HG02642 (cell line): Measurements from ENCODE around the gene SPDL1.

Source experiments
- ATAC-seq: cut with Tn5 transposase; IDR thresholded peaks from one replicate; pipeline ENCODE4 v1.9.1; 2021; ENCODE audit warnings: mild to moderate bottlenecking; ENCODE audit not compliant: unreplicated experiment, poor library complexity

The SPDL1 gene

DNA sequence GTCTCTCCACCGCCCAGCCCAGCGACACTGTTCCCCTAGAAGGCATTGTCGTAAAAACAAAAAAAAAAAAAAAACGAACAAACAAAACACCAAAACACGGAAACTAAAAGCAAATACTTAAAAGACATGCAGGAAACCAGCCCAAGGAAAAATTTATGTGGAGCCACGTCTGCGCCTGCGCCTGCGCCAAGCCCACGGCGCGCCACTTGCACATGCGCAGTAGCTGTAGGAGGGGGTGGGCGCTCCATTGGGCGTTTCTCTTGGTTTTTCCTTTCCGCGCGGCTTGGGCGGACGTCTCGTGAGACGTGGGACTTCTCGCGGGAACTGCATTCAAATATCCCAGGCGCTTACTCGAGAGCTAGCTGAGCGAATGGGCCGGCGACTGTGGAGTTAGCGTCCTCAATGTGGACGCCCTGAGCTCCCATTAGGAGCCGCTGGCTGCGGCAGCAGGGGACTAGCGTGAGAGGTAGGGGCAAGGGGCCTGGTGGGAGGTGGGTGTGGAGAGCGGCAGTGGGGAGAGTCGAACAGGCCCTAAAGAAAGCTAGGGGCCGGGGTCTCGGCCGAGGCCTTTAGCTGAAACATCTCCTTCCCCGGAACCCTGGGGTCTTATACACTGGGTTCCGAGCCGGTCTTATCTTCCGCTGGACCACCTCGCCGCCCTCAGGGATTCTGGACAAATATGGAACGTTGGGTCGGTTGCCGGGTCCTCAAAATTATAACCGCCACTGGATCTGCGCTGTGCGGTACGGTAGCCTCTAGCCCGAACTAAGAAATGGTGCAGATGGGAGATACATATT lies at the start of gene SPDL1:
SPDL1 (plus strand) TSS at position 350 of the 797 bp plus-strand sequence. CDS start 4,644 bp downstream, outside the sequence.
- ATAC-seq: peak; percentile 96

- no peak for ATAC-seq
These were observed 49.2 kb upstream of the SPDL1 start for GRCh38 chr5:169534311-169534880.

DNA sequence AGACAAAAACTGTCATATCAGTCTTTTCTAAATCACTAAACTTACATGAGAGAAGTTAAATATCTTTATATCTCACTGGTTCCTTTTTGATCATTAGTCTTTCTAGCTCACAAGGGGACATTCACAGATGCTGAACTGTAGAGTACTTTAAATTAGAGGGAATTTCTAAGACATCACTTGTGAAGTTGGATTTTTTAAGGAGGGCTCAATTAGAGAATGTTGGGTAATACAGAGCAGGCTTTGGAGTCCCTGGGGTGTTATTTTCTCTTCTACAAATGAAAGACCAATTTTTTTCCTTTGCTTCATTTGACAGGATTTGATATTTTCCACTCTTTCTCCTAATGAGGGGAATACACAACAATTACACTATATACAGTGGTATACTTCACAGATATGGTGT lies 48.6 kb upstream of the SPDL1 start:
- ATAC-seq: no peak

GRCh38 chr5:169538944-169539343 lies 44.6 kb upstream of the SPDL1 start:
- ATAC-seq: no peak

GRCh38 chr5:169542811-169543210 lies 40.8 kb upstream of the SPDL1 start:
- ATAC-seq: no peak

DNA sequence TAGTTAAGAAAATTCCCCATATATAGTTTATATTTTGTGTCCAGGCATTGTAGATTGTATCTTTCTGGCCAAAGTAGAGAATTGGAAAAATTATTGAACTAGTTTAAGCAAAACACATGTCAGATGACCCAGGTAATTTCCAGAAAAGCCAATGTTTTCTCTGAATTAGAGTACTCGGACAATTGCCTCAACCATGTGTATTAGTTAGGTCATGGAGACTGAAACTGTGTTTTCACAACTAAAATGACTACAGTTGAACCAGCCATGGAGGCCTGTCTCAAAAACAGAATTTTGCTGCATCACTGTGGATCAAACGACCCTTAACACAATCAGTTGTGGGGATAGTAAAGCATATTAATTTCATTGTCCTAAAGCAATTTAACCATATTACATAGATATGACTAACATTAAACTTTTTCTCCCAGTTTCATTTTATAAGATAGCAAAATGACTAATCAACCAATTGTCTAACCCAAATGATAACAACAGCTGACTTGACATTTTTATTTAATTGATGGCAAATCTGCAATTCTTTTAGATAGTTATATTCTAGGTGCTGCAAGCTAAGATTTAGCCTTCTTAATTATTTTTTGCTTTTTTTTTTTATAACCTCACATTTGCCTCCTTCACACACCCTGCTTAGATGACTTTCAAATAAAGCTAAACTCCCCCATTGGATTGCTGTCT lies 39.2 kb upstream of the SPDL1 start:
- no peak for ATAC-seq

GRCh38 chr5:169545762-169546161 lies 37.8 kb upstream of the SPDL1 start:
- no peak for ATAC-seq

GRCh38 chr5:169546346-169546745 lies 37.2 kb upstream of the SPDL1 start:
- no peak for ATAC-seq

DNA sequence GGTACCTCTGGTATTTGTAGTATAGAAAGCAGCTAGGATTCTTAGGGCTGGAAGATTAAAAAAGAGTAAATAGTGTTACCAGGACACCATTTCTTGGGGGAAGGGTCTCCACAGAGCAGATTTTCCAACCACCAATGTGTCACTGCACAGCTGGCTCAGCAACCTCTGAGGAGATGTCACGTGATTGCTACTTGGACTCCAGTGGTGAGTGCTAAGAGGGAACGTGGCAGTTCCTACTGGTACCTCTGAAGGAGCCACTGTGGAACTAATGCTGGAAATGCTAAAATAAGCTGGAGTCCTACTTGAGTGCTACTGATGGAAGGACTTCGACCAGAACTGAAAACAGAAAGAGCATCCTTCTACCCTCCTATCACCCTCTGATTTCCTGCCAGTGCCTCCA lies 36.1 kb upstream of the SPDL1 start:
- no peak for ATAC-seq

DNA sequence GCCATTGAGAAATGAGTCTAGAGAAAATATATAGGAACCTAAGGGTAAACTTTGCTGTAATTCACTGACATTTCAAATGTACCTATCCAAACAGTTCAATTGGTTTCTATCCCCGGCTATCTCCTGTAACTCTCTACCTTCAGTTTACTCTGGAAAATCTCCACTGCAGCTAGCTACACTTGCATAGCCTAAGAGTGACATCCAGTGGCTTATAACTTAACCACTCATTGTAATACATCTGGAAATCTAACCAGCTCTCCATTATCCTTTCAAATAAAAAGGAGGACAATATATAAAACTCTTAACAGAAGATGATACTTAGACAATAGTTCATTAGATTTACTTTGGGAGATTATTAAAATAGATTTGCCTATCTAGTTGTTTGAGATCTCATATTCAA lies 35.3 kb upstream of the SPDL1 start:
- ATAC-seq: no peak

- ATAC-seq: no peak
These were observed 34.0 kb upstream of the SPDL1 start for GRCh38 chr5:169549453-169550100.

GRCh38 chr5:169550227-169550626 lies 33.3 kb upstream of the SPDL1 start:
- no peak for ATAC-seq

GRCh38 chr5:169551146-169551545 lies 32.4 kb upstream of the SPDL1 start:
- ATAC-seq: no peak

DNA sequence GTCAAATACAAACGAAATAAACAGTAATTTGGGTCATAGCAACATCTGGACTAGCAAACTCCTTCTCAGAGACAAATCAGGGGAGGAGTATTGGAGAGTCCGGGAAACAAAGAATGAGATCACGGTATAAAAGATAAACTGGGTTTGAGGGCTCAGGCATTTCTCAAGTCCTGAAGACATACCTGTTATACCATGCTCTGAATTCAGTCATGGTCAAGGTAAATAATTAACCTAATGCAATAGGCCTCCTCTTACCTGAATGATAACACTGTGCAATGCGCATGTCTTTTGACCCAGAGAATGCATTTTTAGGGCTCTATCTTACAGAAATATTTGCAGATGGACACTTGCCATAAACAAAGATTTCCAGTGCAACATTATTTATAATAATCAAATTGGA lies 31.9 kb upstream of the SPDL1 start:
- no peak for ATAC-seq

GRCh38 chr5:169554251-169554650 lies 29.3 kb upstream of the SPDL1 start:
- no peak for ATAC-seq

GRCh38 chr5:169557838-169558237 lies 25.7 kb upstream of the SPDL1 start:
- no peak for ATAC-seq

DNA sequence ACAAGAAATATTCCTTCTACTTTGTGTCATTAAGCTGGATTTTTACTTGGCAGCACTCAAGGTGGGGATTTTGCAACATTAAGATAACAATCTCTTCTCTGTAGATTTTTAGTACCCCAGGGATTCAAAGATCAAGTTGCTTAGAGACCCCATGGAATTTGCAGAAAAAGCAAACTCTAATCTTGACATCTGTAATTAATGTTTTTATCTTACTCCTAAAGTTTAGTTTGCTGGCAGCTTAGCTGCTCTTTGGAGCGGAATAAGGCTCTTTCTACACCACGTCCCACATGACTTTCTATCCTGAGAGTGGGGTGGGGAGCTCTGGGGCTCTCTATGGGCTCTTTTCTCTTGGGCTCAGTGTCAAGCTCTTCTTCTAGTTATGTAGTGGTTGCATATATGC lies 21.7 kb upstream of the SPDL1 start:
- no peak for ATAC-seq

GRCh38 chr5:169563369-169563768 lies 20.2 kb upstream of the SPDL1 start:
- no peak for ATAC-seq

GRCh38 chr5:169566202-169566601 lies 17.4 kb upstream of the SPDL1 start:
- ATAC-seq: no peak

GRCh38 chr5:169567079-169567478 lies 16.5 kb upstream of the SPDL1 start:
- ATAC-seq: no peak

GRCh38 chr5:169569513-169569912 lies 14.1 kb upstream of the SPDL1 start:
- no peak for ATAC-seq
